A549 treated with AZD2906 at 1 μM for 4 hours (cell line): ENCODE measurements around the gene CALY. TPM values are rescaled to one million over a fixed set of nuclear protein-coding genes. Genes with fewer than 3 reads are reported as not detected.

Experiments
- total RNA-seq: library from RNA; stranded (reverse); fragments of 200-300 nt; extraction: Qiagen RNA extraction; gene quantifications from 5 replicates; pipeline ENCODE4 v1.2.3, GENCODE V29; 2022

Gene CALY, protein sequence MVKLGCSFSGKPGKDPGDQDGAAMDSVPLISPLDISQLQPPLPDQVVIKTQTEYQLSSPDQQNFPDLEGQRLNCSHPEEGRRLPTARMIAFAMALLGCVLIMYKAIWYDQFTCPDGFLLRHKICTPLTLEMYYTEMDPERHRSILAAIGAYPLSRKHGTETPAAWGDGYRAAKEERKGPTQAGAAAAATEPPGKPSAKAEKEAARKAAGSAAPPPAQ
- total RNA-seq, result 0.07 to 0.78 TPM (median 0.63 TPM) in 5 replicates

DNA sequence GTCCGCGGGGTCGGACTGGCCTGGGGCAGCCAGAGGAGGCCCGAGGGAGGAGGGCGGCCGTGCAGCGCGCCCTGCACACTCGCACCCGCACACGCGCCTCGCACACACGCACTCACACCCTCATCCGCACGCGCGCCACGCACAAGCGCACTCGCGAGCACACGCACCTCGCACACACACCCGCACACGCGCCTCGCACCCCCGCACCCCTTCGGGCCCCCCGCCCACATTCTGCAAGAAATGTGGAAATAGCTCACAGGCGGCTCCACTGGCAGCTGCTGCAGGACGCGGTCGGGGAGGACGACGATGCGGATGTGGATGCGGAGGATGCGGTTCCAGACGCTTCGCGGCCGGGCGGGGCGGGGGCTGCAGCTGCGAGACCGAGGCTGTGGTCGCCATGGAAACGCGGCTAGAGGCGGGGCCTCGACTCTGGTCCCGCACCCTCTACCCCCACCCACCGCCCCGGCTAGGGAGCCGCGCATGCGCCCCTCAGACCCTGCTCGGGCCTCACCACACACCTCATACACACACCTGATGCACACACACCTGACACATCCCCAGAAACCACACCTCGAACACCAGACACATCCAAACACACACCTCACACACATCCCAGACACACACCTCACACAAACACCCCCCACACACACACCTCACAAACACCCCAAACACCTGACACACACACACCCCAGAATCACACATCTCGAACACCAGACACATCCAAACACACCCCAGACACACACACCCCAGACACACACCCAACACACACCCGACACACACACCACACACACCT lies at the start of gene CALY:
Gene CALY (minus strand): TSS at position 320 of the 793 bp plus-strand sequence. CDS start 7,907 bp downstream, outside the sequence.

DNA sequence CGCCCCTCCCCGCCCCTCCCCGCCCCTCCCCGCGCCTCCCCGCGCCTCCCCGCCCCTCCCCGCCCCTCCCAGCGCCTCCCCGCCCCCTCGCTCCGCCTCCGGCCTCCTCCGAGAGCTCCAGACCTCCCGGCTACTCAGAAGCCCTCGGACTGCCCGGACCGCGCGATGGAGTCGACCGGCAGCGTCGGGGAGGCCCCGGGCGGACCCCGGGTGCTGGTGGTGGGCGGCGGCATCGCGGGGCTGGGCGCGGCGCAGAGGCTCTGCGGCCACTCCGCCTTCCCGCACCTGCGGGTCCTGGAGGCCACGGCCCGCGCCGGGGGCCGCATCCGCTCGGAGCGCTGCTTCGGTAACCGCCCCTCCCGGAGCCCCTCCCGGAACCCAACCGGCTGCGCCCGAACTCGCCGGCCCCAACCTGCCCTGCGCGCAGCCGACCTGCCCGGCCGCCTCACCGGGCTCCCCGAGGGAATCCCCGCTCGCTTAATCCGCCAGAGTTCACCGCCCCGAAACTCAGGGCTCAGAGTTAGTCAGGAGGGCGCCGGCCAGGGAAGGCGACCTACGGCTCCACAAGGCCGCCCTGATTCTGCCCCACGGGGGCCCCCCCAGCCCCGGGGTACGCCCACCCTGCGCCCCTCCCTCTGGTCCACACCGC lies 42.6 kb upstream of the CALY start, which contains the start of gene PAOX:
Gene PAOX (plus strand): TSS at position 111 of the 649 bp plus-strand sequence. CDS start 55 bp downstream, at position 166.

DNA sequence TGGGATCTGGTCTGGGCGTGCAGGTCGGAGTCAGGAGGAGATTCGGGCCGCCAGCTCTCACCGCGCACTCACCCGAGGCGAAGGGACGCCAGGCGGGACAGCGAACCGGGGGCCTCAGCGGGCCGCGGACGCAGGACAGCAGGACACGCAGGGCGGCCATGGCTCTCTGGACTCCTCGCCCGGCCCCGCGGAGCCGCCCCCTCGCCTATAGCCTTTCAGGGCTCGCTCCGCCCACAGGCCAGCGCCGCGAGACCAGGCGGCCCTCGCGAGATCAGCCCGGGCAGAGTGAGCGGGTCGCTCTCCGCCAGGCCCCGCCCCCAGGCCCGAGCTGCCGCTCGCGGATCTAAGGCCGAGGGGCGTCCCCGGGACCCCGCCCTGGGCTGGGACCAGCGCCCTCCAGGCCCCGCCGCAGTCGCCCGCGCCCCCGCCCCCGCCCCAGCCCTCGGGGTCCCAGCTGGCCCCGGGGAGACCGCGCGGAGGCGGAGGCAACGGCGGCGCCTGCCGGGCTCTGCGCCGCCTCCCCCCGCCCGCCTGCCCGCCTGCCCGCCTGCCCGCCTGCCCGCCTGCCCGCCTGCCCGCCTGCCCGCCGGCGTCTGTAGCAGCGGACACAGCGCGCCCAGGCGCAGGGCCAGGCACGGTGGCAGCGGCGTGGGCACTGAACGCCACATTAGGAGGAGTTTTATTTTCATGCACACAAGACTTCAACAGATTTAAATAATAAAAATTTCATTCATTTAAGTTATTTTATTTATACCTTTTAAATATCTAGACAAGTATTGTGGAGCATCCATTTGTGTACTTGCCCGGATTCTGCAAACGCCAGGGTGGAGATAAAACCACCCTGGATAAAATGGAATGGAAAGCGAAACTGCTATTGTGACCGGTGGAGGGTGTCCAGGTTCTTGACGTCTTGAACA lies 36.7 kb upstream of the CALY start, which contains the start of gene ECHS1:
Gene ECHS1 (minus strand): TSS at position 181 of the 917 bp plus-strand sequence. CDS start 21 bp downstream, at position 160.

DNA sequence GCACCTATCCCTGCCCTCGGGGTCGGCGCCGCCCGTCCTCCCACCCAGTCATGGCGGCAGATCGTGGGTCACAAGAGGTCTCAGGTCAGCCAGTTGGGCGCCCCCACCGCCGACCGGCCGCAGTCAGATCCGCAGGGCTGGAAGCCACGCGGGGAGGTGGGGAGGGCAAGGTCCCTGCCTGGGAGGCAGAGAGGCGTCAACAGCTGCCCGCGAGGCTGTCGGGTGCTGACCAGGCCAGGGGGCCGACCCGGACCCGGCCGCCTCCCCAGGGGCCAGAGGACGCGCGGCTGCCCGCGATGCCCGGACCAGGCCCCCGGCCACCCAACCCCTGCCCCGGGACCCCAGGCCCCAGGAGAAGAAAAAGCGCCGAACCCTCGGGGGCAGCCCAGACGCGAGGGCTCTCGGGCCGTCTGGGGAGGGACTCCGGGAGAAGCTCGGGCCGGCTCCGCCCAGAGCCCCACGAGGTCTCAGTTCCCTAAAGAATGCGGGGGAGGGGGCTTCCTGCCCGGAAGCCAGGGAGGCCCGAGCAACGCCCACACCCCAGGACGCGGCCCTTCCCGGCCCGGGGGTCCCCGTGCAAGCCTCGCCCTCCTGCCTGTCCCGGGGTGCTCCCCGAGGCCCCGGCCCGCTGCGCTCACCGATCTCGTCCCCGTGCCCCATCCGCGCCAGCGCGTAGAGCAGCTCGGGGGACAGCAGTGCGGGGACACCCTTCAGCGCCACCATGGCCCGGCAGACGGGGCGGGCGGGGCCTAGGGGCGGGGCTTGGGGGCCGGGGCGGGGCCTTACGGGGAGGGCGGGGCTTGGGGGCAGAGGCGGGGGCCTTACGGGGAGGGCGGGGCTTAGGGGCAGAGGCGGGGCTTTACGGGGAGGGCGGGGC lies 20.8 kb upstream of the CALY start, which contains the start of gene FUOM:
Gene FUOM (minus strand): TSS at position 735 of the 877 bp plus-strand sequence. CDS start 12 bp downstream, at position 723.

DNA sequence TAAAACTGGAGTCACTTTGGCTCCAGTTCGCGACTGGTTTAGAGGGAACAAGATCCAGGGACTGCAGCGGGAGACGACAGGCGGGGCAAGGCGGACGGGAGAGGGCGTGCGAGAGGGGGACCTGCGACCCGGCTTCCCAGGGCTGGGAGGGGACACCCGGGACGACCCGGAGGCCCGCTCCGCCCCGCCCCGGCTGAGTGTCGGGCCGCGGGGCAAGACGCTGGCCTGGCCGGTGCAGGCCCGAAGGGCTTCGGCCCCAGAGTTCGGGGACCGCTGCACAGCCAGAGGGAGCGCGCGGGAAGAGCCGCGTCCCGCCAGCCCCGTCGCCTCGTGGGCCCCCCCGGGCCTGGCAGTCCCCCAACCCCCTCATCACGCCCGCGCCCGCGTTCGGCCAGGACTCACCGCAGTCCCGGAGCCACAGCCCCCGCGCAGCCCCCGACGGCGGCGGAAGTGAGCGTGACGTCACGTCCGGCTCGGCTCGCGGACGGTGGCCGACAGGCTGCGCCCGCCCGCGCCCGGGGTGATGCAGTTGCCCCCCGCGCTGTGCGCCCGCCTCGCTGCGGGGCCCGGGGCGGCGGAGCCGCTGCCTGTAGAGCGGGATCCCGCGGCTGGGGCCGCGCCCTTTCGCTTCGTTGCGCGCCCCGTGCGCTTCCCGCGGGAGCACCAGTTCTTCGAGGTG lies 28.1 kb downstream of the CALY start, which contains the start of the genes TUBGCP2 and ZNF511:
Gene TUBGCP2 (minus strand): TSS at position 452 of the 679 bp plus-strand sequence. CDS start 5,931 bp downstream, outside the sequence.
Gene ZNF511 (plus strand): TSS at position 494 of the 679 bp plus-strand sequence. CDS start 30 bp downstream, at position 524.

DNA sequence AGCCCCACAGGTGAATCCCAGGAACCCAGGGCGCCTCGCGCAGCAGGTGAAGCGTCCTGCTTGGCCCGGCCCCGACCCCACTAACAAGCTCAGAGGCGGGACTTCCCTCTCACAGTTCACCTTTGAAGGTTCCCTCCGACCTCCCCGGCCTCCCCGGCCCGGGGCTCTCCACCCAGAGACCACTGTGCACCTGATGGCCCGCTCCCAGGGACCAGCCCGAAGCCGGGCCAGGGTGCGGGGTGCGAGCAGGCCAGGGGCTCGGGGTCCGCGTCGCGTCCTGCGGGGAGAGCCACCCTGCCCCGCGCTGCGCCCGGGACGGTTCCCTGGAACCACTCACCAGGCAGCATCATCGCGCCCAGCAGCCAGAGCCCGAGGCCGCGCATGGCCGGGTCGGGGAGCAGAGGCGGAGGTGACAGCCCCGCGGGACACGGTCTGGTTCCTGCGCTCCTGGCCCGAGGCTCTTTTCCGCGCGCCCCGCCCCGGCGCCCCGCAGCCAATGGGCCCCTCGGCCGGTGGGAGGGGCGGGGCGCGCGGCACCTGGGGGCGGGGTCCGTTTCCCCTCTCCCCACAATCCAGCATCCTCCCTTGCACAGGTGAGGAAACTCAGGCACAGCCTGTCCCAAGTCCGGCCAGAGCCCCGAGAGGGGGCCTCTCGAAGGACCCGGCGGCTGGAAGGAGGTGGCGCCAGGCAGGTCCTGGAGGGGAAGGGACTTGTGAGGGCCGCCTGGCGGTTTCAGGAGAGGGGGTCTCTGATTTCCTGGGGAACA lies 60.1 kb downstream of the CALY start, which contains the start of gene ADAM8:
Gene ADAM8 (minus strand): TSS at position 434 of the 767 bp plus-strand sequence. CDS start 51 bp downstream, at position 383.

Other genes starting within 250 kb of the CALY start
- 0.19 to 0.40 TPM (median 0.23 TPM) in 5 replicates for gene ADGRA1, start 249.0 kb downstream of the CALY start, total RNA-seq
- 0.74 to 2.0 TPM (median 1.2 TPM) in 5 replicates for gene KNDC1, start 176.7 kb downstream of the CALY start, total RNA-seq
- not detected in 5 replicates for gene UTF1, start 106.7 kb downstream of the CALY start, total RNA-seq
- 0.02 TPM in 1 of 5 replicates, not detected in the others for gene VENTX, start 99.0 kb downstream of the CALY start, total RNA-seq
- gene ADAM8, start 60.0 kb downstream of the CALY start, total RNA-seq, result 2.2 to 4.2 TPM (median 2.9 TPM) in 5 replicates
- 31.3 to 45.8 TPM (median 42.1 TPM) in 5 replicates for gene TUBGCP2, start 28.0 kb downstream of the CALY start, total RNA-seq
- 60.4 to 72.4 TPM (median 65.9 TPM) in 5 replicates for gene ZNF511, start 28.0 kb downstream of the CALY start, total RNA-seq
- gene PRAP1, start 10.5 kb upstream of the CALY start, total RNA-seq, result 0.15 to 0.16 TPM in 2 of 5 replicates, not detected in the others
- gene FUOM, start 21.1 kb upstream of the CALY start, total RNA-seq, result 14.2 to 18.2 TPM (median 14.9 TPM) in 5 replicates
- 128 to 156 TPM (median 144 TPM) in 5 replicates for gene ECHS1, start 36.5 kb upstream of the CALY start, total RNA-seq
- 1.5 to 2.4 TPM (median 2.0 TPM) in 5 replicates for gene PAOX, start 42.4 kb upstream of the CALY start, total RNA-seq
- 43.3 to 54.1 TPM (median 51.3 TPM) in 5 replicates for gene MTG1, start 57.3 kb upstream of the CALY start, total RNA-seq
- 0.30 to 0.39 TPM (median 0.32 TPM) in 5 replicates for gene SPRN, start 87.7 kb upstream of the CALY start, total RNA-seq
- gene SCART1, start 117.0 kb upstream of the CALY start, total RNA-seq, result 0.10 to 0.32 TPM (median 0.20 TPM) in 5 replicates
- gene CYP2E1, start 190.5 kb upstream of the CALY start, total RNA-seq, result 0.15 to 0.40 TPM (median 0.23 TPM) in 4 of 5 replicates, not detected in the other
- not detected in 5 replicates for gene SYCE1, start 228.7 kb upstream of the CALY start, total RNA-seq